Skeletal muscle satellite cell (primary cell): ENCODE results near the gene DNAJC2.
A peak's percentile ranks its signal among the peaks of the same experiment; 100 is the strongest.

ENCODE experiments used
- H3K27me3 ChIP-seq: 2 replicates; pipeline ENCODE4 v1.7.0; 2013; ENCODE audit warnings: low read length; ENCODE audit not compliant: control insufficient read depth, insufficient read depth
- H3K36me3 ChIP-seq: 2 replicates; pipeline ENCODE4 v1.7.0; 2013; ENCODE audit warnings: mild to moderate bottlenecking, control low read depth, low read length; ENCODE audit not compliant: insufficient read depth
- H3K4me1 ChIP-seq: 2 replicates; pipeline ENCODE4 v1.7.0; 2013; ENCODE audit warnings: low read length; ENCODE audit not compliant: control insufficient read depth, insufficient read depth
- H3K4me2 ChIP-seq: 2 replicates; pipeline ENCODE4 v1.7.0; 2013; ENCODE audit warnings: mild to moderate bottlenecking, low read length
- H3K4me3 ChIP-seq: 2 replicates; pipeline ENCODE4 v1.7.0; 2013; ENCODE audit warnings: low read length
- H3K9ac ChIP-seq: 2 replicates; pipeline ENCODE4 v1.7.0; 2013; ENCODE audit warnings: mild to moderate bottlenecking, low read depth, low read length, moderate library complexity
- H3K9me3 ChIP-seq: replicated peaks from 2 replicates; pipeline ENCODE4 v1.7.0; 2013; ENCODE audit warnings: mild to moderate bottlenecking, control low read depth, low read length

DNAJC2 gene

DNA sequence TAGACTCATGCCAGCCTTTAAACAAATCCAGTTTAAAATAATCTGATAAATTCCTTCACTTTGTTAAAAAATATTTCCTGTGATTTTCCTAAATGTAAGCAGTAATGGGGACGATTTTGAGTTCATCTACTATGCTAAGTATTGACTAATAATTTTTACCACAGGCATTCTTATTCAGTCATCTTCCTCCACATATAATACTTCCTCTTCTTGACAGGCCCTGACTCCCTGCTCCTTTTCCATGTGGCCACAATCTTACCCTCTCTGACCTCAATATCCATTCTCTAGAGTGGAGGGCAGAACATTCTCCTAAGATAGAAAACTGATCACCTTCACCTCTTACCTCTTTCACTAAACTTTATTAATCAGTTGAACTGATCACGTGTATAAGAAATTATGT is 7.8 kb downstream of the DNAJC2 start:
- peaks cover 46% of the 10 kb centered on the region for H3K36me3 ChIP-seq
- no peak overlapping the region for H3K9ac ChIP-seq
- no peaks in the 10 kb centered on the region for H3K27me3 ChIP-seq
- H3K9me3 ChIP-seq, result no peaks in the 10 kb centered on the region
- no peaks in the 10 kb centered on the region for H3K4me1 ChIP-seq
- H3K4me3 ChIP-seq, result no peak overlapping the region
- H3K4me2 ChIP-seq, result no peak overlapping the region

DNA sequence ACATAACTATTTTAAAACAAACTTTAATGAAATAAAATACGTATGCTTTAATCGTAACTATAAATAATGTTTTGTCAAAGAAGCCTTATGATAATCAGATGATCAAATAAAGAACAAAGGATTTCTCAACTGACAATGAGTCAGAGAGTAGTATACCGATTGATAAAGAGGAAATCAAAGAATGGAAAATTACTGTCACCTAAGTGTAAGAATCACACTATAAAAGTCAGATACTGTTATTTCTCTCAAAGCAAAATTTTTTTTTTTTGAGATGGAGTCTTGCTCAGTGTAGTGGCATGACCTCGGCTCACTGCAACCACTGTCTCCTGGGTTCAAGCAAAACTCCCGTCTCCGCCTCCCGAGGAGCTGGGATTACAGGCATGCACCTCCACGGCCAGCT is 18.8 kb downstream of the DNAJC2 start:
- Histone ChIP-seq H3K4me1 (no peaks in the 10 kb centered on the region), H3K9ac (no peak overlapping the region), H3K36me3 (peaks cover 57% of the 10 kb centered on the region), H3K27me3 (no peaks in the 10 kb centered on the region), H3K4me2 (no peak overlapping the region), H3K9me3 (no peaks in the 10 kb centered on the region), H3K4me3 (no peak overlapping the region)

GRCh38 chr7:103317009-103317408 is 27.6 kb downstream of the DNAJC2 start:
- no peaks in the 10 kb centered on the region for H3K27me3 ChIP-seq
- H3K9ac ChIP-seq, result no peak overlapping the region
- H3K36me3 ChIP-seq, result peaks cover 84% of the 10 kb centered on the region

GRCh38 chr7:103316380-103316941 is 28.1 kb downstream of the DNAJC2 start:
- Histone ChIP-seq H3K9ac (no peak overlapping the region), H3K9me3 (no peaks in the 10 kb centered on the region), H3K4me1 (no peaks in the 10 kb centered on the region), H3K27me3 (no peaks in the 10 kb centered on the region), H3K4me2 (no peak overlapping the region), H3K36me3 (peaks cover 85% of the 10 kb centered on the region), H3K4me3 (no peak overlapping the region)

More at GRCh38 chr7:103317009-103317408, 27.6 kb downstream of the DNAJC2 start:
- Histone ChIP-seq H3K4me3 (no peak overlapping the region), H3K9me3 (no peaks in the 10 kb centered on the region), H3K4me1 (no peaks in the 10 kb centered on the region), H3K4me2 (no peak overlapping the region)

DNA sequence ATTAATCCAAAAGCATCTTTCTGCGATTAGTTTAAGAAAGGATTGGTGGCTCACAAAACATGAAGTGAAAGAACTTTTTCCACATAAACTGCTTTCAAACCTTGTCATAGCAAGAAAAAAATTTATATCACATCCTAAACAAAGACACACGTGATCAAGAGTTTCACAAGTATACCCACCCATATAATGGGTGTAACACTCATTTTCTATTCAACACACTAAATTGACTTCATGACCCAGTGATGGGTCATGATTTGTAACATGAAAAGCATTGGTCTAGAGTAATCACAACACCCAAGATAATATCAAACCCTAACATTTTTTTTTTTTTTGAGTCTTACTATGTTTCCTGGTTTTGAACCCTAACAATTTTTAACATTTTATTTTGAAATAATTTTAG is 29.7 kb downstream of the DNAJC2 start:
- Histone ChIP-seq H3K4me1 (no peaks in the 10 kb centered on the region), H3K9me3 (no peaks in the 10 kb centered on the region), H3K36me3 (peaks cover 97% of the 10 kb centered on the region), H3K4me3 (no peak overlapping the region), H3K4me2 (no peak overlapping the region), H3K27me3 (no peaks in the 10 kb centered on the region), H3K9ac (no peak overlapping the region)

DNA sequence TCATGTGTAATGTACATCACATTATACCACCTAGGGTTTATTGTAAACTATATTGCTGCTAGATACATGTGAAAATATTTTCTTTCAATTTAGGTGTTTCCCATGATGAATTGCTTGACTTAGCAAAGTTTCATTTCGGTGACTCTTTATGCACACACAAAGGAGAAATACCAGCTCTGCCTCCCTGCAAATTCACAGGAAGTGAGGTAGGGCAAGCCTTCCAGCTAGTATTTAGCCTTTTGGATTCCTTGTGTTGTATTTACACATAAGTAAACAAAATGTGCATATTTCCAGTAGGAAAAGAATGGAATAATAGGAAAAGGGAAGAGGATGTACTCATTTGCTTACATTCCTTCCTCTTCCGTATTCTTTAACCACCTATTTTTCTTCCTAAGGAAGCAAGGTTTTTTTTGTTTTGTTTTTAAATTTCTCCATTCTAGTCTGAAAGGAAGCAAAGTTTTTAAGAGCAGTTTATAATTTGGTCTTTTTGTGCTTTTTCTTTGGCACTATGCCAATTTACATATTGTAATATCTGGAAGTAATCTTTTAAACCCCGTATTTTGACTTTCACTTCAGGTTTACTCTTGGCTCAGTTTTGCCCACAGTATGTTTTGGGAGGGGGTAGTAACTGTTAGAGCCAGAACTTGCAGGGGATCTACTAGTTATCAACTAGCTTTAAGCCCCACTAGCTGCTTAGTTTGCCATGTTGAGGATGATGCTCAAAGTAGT is 36.9 kb downstream of the DNAJC2 start:
- Histone ChIP-seq H3K36me3 (peaks cover 89% of the 10 kb centered on the region), H3K9me3 (no peaks in the 10 kb centered on the region), H3K4me3 (no peak overlapping the region), H3K27me3 (no peaks in the 10 kb centered on the region), H3K4me2 (no peak overlapping the region), H3K9ac (no peak overlapping the region), H3K4me1 (no peaks in the 10 kb centered on the region)

- H3K36me3 ChIP-seq, result peaks cover 66% of the 10 kb centered on the region
Measured at GRCh38 chr7:103301441-103301840, 43.1 kb downstream of the DNAJC2 start.

GRCh38 chr7:103299660-103300059 is 44.9 kb downstream of the DNAJC2 start:
- Histone ChIP-seq H3K4me3 (no peak overlapping the region), H3K4me2 (no peak overlapping the region), H3K27me3 (no peaks in the 10 kb centered on the region), H3K9me3 (no peaks in the 10 kb centered on the region), H3K4me1 (peaks cover 15% of the 10 kb centered on the region), H3K9ac (no peak overlapping the region), H3K36me3 (peaks cover 53% of the 10 kb centered on the region)

More at GRCh38 chr7:103301441-103301840, 43.1 kb downstream of the DNAJC2 start:
- Histone ChIP-seq H3K9me3 (no peaks in the 10 kb centered on the region), H3K4me2 (no peak overlapping the region), H3K27me3 (no peaks in the 10 kb centered on the region), H3K4me3 (no peak overlapping the region), H3K9ac (no peak overlapping the region), H3K4me1 (peaks cover 15% of the 10 kb centered on the region)

GRCh38 chr7:103297837-103298179 is 46.8 kb downstream of the DNAJC2 start:
- Histone ChIP-seq H3K4me3 (peak overlapping the region; percentile 88), H3K9me3 (no peaks in the 10 kb centered on the region), H3K27me3 (no peaks in the 10 kb centered on the region), H3K36me3 (peaks cover 35% of the 10 kb centered on the region), H3K4me1 (peaks cover 15% of the 10 kb centered on the region), H3K4me2 (peak overlapping the region; percentile 89), H3K9ac (peak overlapping the region; percentile 94)

DNA sequence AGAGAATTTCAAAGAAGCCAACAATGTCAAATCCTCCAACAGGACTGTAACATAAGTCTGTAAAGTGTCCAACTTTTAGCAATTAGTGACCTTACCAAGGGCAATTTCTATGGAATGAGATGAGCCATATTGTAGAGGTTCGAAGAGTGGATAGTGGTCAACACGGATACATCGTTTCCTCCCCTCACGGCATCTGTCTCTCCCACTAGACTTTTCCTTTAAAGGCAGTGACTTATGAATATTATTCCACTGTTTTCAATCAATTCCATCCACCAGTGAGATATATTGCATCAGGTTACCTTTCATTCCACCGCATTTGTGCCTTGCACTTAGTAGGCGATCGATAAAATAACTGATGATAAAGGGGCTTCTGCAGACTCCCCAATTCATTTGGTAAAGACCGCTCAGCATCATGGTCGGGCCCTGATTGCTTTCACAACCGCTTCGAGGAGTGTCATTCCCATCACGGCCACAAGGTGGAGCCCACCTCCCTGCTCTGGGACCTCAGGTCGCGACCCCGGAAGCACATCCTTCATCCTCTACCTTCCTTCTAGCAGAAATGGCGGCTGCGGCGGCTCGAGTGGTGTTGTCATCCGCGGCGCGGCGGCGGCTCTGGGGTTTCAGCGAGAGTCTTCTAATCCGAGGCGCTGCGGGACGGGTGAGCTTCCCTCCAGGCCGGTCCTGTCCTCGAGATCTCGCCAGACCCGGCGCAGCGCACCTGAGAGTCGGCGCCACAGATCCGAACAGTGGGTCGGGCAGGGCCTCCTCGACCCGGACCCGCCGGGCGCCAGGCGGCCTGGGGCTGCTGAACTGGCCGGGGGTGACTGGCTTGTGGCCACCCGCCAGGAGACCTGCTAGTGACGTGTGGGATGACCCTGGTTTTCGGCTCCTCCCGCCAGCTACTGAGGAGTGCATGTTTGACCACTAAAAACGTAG is 47.4 kb downstream of the DNAJC2 start, which contains the start of gene PMPCB:
Gene PMPCB, plus strand, starts transcription at position 535 of the 936 bp plus-strand sequence. Its CDS starts 25 bp downstream, at position 560.
- peak within 1 kb of the TSS; percentile 88 for H3K4me3 ChIP-seq
- peak within 1 kb of the TSS; percentile 89 for H3K4me2 ChIP-seq
- peaks cover 15% of the 10 kb centered on the region for H3K4me1 ChIP-seq
- H3K9ac ChIP-seq, result peak within 1 kb of the TSS; percentile 94
- H3K9me3 ChIP-seq, result no peaks in the 10 kb centered on the region
- peaks cover 30% of the 10 kb centered on the region for H3K36me3 ChIP-seq
- H3K27me3 ChIP-seq, result no peaks in the 10 kb centered on the region

GRCh38 chr7:103293526-103293925 is 51.0 kb downstream of the DNAJC2 start:
- peaks cover 9% of the 10 kb centered on the region for H3K4me1 ChIP-seq
- no peaks in the 10 kb centered on the region for H3K9me3 ChIP-seq

More at GRCh38 chr7:103293526-103293925, 51.0 kb downstream of the DNAJC2 start:
- H3K4me3 ChIP-seq, result no peak overlapping the region
- no peaks in the 10 kb centered on the region for H3K27me3 ChIP-seq
- no peaks in the 10 kb centered on the region for H3K36me3 ChIP-seq
- H3K9ac ChIP-seq, result no peak overlapping the region
- no peak overlapping the region for H3K4me2 ChIP-seq
